ENCODE results near the gene NKAP.

GRCh38 chrX:119948381-119948780, 4.8 kb upstream of the NKAP start:
- TF ChIP-seq POLR2AphosphoS5 (IDR thresholded peaks at IDR 0.05) (no peak), POLR2A (IDR thresholded peaks at IDR 0.05) (no peak)
- TF ChIP-seq, protein P1, sequence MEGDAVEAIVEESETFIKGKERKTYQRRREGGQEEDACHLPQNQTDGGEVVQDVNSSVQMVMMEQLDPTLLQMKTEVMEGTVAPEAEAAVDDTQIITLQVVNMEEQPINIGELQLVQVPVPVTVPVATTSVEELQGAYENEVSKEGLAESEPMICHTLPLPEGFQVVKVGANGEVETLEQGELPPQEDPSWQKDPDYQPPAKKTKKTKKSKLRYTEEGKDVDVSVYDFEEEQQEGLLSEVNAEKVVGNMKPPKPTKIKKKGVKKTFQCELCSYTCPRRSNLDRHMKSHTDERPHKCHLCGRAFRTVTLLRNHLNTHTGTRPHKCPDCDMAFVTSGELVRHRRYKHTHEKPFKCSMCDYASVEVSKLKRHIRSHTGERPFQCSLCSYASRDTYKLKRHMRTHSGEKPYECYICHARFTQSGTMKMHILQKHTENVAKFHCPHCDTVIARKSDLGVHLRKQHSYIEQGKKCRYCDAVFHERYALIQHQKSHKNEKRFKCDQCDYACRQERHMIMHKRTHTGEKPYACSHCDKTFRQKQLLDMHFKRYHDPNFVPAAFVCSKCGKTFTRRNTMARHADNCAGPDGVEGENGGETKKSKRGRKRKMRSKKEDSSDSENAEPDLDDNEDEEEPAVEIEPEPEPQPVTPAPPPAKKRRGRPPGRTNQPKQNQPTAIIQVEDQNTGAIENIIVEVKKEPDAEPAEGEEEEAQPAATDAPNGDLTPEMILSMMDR (IDR thresholded peaks at IDR 0.05 in 8 of 11, conservative IDR thresholded peaks at IDR 0.05 in 3 of 11): no peak

Measured in spleen (tissue), 7 donors.